A549 treated with GW870086 at 1 μM for 4 hours (cell line): ENCODE data around the gene IL13. TPM values are rescaled to one million over a fixed set of nuclear protein-coding genes. Genes with fewer than 3 reads are reported as not detected.

ENCODE experiments used
- total RNA-seq: library from RNA; stranded (reverse); fragments of 200-300 nt; extraction: Qiagen RNA extraction; gene quantifications from 5 replicates; pipeline ENCODE4 v1.2.3, GENCODE V29; 2022; ENCODE audit warnings: low read depth

IL13 gene
- total RNA-seq = 0.12 TPM in 1 of 5 replicates, not detected in the others

DNA sequence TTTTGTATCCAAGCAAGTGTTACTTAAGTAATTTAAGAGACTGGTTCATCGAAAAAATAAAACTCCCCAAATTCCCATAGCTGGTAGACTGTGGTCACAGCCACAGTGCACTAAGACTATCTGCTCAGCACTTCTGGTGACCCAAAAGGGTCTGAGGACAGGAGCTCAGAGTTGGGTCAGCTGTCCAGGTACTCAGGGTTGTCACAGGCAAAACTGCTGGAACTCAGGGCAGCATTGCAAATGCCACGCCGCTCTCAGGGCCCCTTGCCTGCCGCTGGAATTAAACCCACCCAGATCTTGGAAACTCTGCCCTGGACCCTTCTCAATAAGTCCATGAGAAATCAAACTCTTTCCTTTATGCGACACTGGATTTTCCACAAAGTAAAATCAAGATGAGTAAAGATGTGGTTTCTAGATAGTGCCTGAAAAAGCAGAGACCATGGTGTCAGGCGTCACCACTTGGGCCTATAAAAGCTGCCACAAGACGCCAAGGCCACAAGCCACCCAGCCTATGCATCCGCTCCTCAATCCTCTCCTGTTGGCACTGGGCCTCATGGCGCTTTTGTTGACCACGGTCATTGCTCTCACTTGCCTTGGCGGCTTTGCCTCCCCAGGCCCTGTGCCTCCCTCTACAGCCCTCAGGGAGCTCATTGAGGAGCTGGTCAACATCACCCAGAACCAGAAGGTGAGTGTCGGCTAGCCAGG is at the start of gene IL13:
Gene IL13, plus strand, starts transcription at position 498 of the 705 bp plus-strand sequence. Its CDS starts 14 bp downstream, at position 512.

GRCh38 chr5:132673939-132674630 is 16.1 kb downstream of the IL13 start, which contains the start of gene IL4:
Gene IL4, plus strand, starts transcription at chr5:132673989. Its CDS starts 62 bp downstream, at chr5:132674051.

Other genes starting within 250 kb of the IL13 start
- 29.4 to 35.9 TPM (median 33.7 TPM) in 5 replicates for gene IRF1, start 167.4 kb upstream of the IL13 start, total RNA-seq
- gene IL5, start 114.7 kb upstream of the IL13 start, total RNA-seq = not detected in 5 replicates
- 25.8 to 34.4 TPM (median 29.9 TPM) in 5 replicates for gene RAD50, start 101.2 kb upstream of the IL13 start, total RNA-seq
- not detected in 5 replicates for gene IL4, start 15.8 kb downstream of the IL13 start, total RNA-seq
- 5.4 to 10.1 TPM (median 8.6 TPM) in 5 replicates for gene KIF3A, start 79.4 kb downstream of the IL13 start, total RNA-seq
- gene CCNI2, start 89.3 kb downstream of the IL13 start, total RNA-seq = 0.12 to 0.26 TPM (median 0.21 TPM) in 3 of 5 replicates, not detected in the others
- gene SEPTIN8, start 119.1 kb downstream of the IL13 start, total RNA-seq = 14.6 to 21.8 TPM (median 19.6 TPM) in 5 replicates
- 0.07 to 0.16 TPM (median 0.11 TPM) in 5 replicates for gene SOWAHA, start 155.1 kb downstream of the IL13 start, total RNA-seq
- 7.8 to 10.7 TPM (median 9.6 TPM) in 5 replicates for gene SHROOM1, start 172.5 kb downstream of the IL13 start, total RNA-seq
- gene GDF9, start 208.3 kb downstream of the IL13 start, total RNA-seq = 0.14 to 0.37 TPM (median 0.23 TPM) in 5 replicates
- 448 to 596 TPM (median 521 TPM) in 5 replicates for gene UQCRQ, start 208.5 kb downstream of the IL13 start, total RNA-seq
- gene LEAP2, start 215.5 kb downstream of the IL13 start, total RNA-seq = 0.68 to 1.2 TPM (median 0.86 TPM) in 5 replicates